Karpas-422 (cell line): ENCODE data around the gene BCKDHA. TPM values are rescaled to one million over a fixed set of nuclear protein-coding genes. Genes with fewer than 3 reads are reported as not detected.
"Not testable (repeated sequence)": the region's sequence is repeated elsewhere in the genome, so short reads cannot be mapped to it uniquely, and the experiment has no call there.

Experiments used
- DNase-seq: peaks from one replicate; pipeline ENCODE4 v3.0.0-alpha.2; 2015
- H2AFZ ChIP-seq: fragments of 200-600 bp; sonication (generic); 2 replicates; pipeline ENCODE4 v1.6.1; 2014; ENCODE audit warnings: antibody characterized with exemption, low read length, mixed read lengths
- H3K27ac ChIP-seq: fragments of 200-600 bp; sonication (generic); 2 replicates; pipeline ENCODE4 v1.5.1; 2014; ENCODE audit warnings: mild to moderate bottlenecking, low read length, moderate library complexity
- H3K27me3 ChIP-seq: fragments of 200-600 bp; sonication (generic); 2 replicates; pipeline ENCODE4 v1.6.1; 2014; ENCODE audit warnings: low read length, mixed read lengths
- H3K36me3 ChIP-seq: fragments of 200-600 bp; sonication (generic); 2 replicates; pipeline ENCODE4 v1.6.1; 2014; ENCODE audit warnings: low read length, mixed read lengths; ENCODE audit not compliant: insufficient read depth
- H3K4me1 ChIP-seq: fragments of 200-600 bp; sonication (generic); 2 replicates; pipeline ENCODE4 v1.6.1; 2014; ENCODE audit warnings: mild to moderate bottlenecking, low read length, mixed read lengths
- H3K4me2 ChIP-seq: fragments of 200-600 bp; sonication (generic); 2 replicates; pipeline ENCODE4 v1.6.1; 2014; ENCODE audit warnings: low read length, low read depth, mild to moderate bottlenecking; ENCODE audit not compliant: poor library complexity, severe bottlenecking
- H3K4me3 ChIP-seq: fragments of 200-600 bp; sonication (generic); 2 replicates; pipeline ENCODE4 v1.5.1; 2014; ENCODE audit warnings: mild to moderate bottlenecking, antibody characterized with exemption, low read length, mixed read lengths
- H3K79me2 ChIP-seq: fragments of 200-600 bp; sonication (generic); 2 replicates; pipeline ENCODE4 v1.6.1; 2014; ENCODE audit warnings: mild to moderate bottlenecking, low read length, mixed read lengths
- H3K9ac ChIP-seq: fragments of 200-600 bp; sonication (generic); 2 replicates; pipeline ENCODE4 v1.6.0; 2014; ENCODE audit warnings: low read length
- H3K9me2 ChIP-seq: fragments of 200-600 bp; sonication (generic), shearing (Covaris generic); replicated peaks from 2 replicates; pipeline ENCODE4 v1.6.0; 2014; ENCODE audit warnings: mild to moderate bottlenecking, low read length, moderate library complexity; ENCODE audit not compliant: insufficient read depth
- H3K9me3 ChIP-seq: fragments of 300-700, 200-600 bp; sonication (generic); 2 replicates; pipeline ENCODE4 v1.6.1; 2014; ENCODE audit warnings: low read length, mixed read lengths
- H4K20me1 ChIP-seq: fragments of 200-600 bp; sonication (generic); 2 replicates; pipeline ENCODE4 v1.6.1; 2014; ENCODE audit warnings: mild to moderate bottlenecking, antibody characterized with exemption, low read length, low read depth; ENCODE audit not compliant: insufficient read depth
- total RNA-seq: library from RNA; depleted of rRNA; stranded (reverse); fragments of >200 nt; shearing (Covaris generic); gene quantifications from 2 replicates; pipeline ENCODE4 v1.2.3, GENCODE V29; 2014; ENCODE audit warnings: low replicate concordance

The BCKDHA gene
- total RNA-seq, 1 experiment from 2014 or later: 116 TPM

GRCh38 chr19:41363753-41364523 is 33.7 kb upstream of the BCKDHA start, which contains the start of gene B9D2:
Gene B9D2, minus strand, starts transcription at chr19:41364149. Its CDS starts 630 bp downstream, at chr19:41363519.
- no peaks in the 10 kb centered on the region for H3K27me3 ChIP-seq
- no peaks in the 10 kb centered on the region for H4K20me1 ChIP-seq
- peak within 1 kb of the TSS; percentile 92 for H2AFZ ChIP-seq

DNA sequence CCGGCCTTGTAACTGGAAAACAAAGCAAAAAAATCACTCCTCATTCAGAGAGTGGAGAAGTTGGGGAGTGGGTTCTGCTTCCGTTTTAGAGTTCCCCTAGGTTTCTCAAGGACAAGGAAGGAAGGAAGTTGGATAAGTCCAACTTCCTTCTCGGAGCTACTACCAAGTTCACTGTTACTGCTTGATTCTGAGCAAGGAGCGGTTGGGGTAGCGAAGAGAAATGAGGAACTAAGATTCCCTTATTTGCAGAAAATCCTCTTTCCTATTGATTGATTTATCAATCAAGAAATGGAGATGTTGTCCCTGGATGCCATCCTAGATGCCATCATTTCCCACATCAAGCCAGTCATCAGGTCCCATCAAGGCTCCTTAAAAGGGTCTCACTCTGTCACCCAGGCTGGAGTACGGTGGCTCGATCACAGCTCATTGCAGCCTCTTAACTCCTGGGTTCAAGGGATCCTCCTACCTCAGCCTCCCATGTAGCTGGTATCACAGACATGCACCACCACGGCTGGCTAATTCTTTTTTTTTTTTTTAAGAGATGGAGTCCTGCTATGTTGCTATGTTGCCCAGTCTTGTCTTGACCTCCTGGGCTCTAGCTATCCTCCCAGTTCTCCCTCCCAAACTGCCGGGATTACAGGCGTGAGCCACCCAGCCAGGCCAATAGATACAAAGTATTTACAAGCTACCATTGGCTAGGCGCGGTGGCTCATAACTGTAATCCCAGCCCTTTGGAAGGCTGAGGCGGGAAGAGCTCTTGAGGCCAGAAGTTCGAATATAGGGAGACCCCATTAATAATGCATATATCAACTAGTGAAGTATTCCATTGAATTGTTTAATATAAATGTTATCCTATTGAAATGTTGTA is 32.9 kb upstream of the BCKDHA start:
- no peaks in the 10 kb centered on the region for H4K20me1 ChIP-seq
- H2AFZ ChIP-seq: peak overlapping the region; percentile 79
- peak overlapping the region; percentile 94 for H3K4me2 ChIP-seq
- no peaks in the 10 kb centered on the region for H3K36me3 ChIP-seq
- peak overlapping the region; percentile 89 for H3K27ac ChIP-seq
- H3K9me2 ChIP-seq: no peaks in the 10 kb centered on the region
- DNase-seq: peak; percentile 57
- no peaks in the 10 kb centered on the region for H3K27me3 ChIP-seq
- no peaks in the 10 kb centered on the region for H3K9me3 ChIP-seq
- H3K4me3 ChIP-seq: peak overlapping the region; percentile 92
- peaks cover 32% of the 10 kb centered on the region for H3K79me2 ChIP-seq
- H3K4me1 ChIP-seq: peaks cover 24% of the 10 kb centered on the region
- H3K9ac ChIP-seq: peak overlapping the region; percentile 90

More at GRCh38 chr19:41363753-41364523, 33.7 kb upstream of the BCKDHA start, which contains the start of gene B9D2:
- H3K27ac ChIP-seq: peak within 1 kb of the TSS; percentile 89
- H3K79me2 ChIP-seq: peaks cover 32% of the 10 kb centered on the region
- H3K9ac ChIP-seq: peak within 1 kb of the TSS; percentile 90
- peak within 1 kb of the TSS; percentile 94 for H3K4me2 ChIP-seq
- peak; percentile 99 for DNase-seq
- H3K4me1 ChIP-seq: peaks cover 24% of the 10 kb centered on the region
- peak within 1 kb of the TSS; percentile 92 for H3K4me3 ChIP-seq
- no peaks in the 10 kb centered on the region for H3K9me2 ChIP-seq
- H3K36me3 ChIP-seq: no peaks in the 10 kb centered on the region
- H3K9me3 ChIP-seq: no peaks in the 10 kb centered on the region

DNA sequence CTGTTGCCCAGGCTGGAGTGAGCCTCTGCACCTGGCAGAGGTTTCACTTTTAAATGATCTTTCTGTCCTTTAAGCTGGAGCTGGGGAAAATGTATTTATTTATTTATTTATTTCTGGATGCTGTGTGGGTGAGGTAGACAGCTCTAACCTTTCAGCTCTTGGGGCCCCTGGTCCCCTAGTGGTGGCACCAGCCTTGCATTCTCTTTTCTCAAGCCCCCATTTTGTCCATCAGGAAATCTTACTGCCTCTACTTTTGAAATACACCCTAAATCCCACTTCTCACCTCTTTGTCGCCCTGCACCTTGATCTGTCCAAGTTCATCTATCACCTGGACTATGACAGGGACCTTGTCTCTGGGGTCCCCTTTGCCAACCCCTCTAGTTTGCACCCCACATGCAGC is 31.5 kb upstream of the BCKDHA start:
- no peaks in the 10 kb centered on the region for H4K20me1 ChIP-seq
- no peaks in the 10 kb centered on the region for H3K9me2 ChIP-seq
- H3K9ac ChIP-seq: no peak overlapping the region
- no peaks in the 10 kb centered on the region for H3K27me3 ChIP-seq
- no peaks in the 10 kb centered on the region for H3K36me3 ChIP-seq
- H3K4me1 ChIP-seq: peaks cover 24% of the 10 kb centered on the region
- peaks cover 32% of the 10 kb centered on the region for H3K79me2 ChIP-seq
- DNase-seq: peak; percentile 64
- no peaks in the 10 kb centered on the region for H3K9me3 ChIP-seq
- no peak overlapping the region for H3K27ac ChIP-seq
- no peak overlapping the region for H2AFZ ChIP-seq
- no peak overlapping the region for H3K4me2 ChIP-seq
- no peak overlapping the region for H3K4me3 ChIP-seq

GRCh38 chr19:41367848-41368301 is 29.7 kb upstream of the BCKDHA start:
- Histone ChIP-seq H4K20me1 (no peaks in the 10 kb centered on the region), H3K4me1 (peaks cover 21% of the 10 kb centered on the region), H3K27ac (no peak overlapping the region), H3K79me2 (peaks cover 32% of the 10 kb centered on the region), H3K9ac (no peak overlapping the region), H3K27me3 (no peaks in the 10 kb centered on the region), H2AFZ (no peak overlapping the region), H3K4me2 (no peak overlapping the region), H3K9me2 (no peaks in the 10 kb centered on the region), H3K9me3 (no peaks in the 10 kb centered on the region), H3K36me3 (no peaks in the 10 kb centered on the region), H3K4me3 (no peak overlapping the region)
- DNase-seq: no peak

DNA sequence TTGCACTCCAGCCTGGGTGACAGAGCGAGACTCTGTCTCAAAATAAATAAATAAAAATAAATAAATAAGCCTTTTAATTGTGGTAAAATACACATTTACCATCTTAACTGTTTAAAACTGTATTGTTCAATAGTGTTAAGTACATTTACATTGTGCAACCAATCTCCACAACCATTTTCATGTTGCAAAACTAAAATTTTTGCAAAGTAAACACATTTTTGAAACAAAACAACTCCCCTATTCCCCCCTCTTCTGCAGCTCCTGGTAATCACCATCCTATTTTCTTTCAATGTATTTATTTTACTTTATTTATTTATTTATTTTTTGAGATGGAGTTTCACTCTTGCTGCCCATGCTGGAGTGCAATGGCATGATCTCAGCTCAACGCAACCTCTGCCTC is 27.8 kb upstream of the BCKDHA start:
- Histone ChIP-seq H3K9me3 (no peaks in the 10 kb centered on the region), H3K4me2 (no peak overlapping the region), H3K79me2 (peaks cover 20% of the 10 kb centered on the region), H3K36me3 (no peaks in the 10 kb centered on the region), H4K20me1 (no peaks in the 10 kb centered on the region), H3K27ac (no peak overlapping the region), H3K27me3 (no peaks in the 10 kb centered on the region), H3K9me2 (no peaks in the 10 kb centered on the region), H3K9ac (no peak overlapping the region), H2AFZ (no peak overlapping the region), H3K4me1 (peaks cover 9% of the 10 kb centered on the region), H3K4me3 (no peak overlapping the region)
- DNase-seq: no peak

GRCh38 chr19:41371119-41371518 is 26.5 kb upstream of the BCKDHA start:
- H3K9ac ChIP-seq, H3K27me3 ChIP-seq, H3K9me2 ChIP-seq, H4K20me1 ChIP-seq, H3K9me3 ChIP-seq, H3K4me3 ChIP-seq, DNase-seq, H3K4me2 ChIP-seq, H3K27ac ChIP-seq, H3K4me1 ChIP-seq, H2AFZ ChIP-seq, H3K36me3 ChIP-seq: not testable (repeated sequence)
- peaks cover 13% of the 10 kb centered on the region for H3K79me2 ChIP-seq

- Histone ChIP-seq H4K20me1 (no peaks in the 10 kb centered on the region), H3K79me2 (peaks cover 9% of the 10 kb centered on the region), H2AFZ (no peak overlapping the region), H3K36me3 (no peaks in the 10 kb centered on the region), H3K4me1 (peaks cover 6% of the 10 kb centered on the region; the same call in 1 of the 2 replicates), H3K27me3 (no peaks in the 10 kb centered on the region), H3K9me2 (no peaks in the 10 kb centered on the region), H3K27ac (no peak overlapping the region), H3K4me2 (no peak overlapping the region), H3K9me3 (no peaks in the 10 kb centered on the region), H3K9ac (no peak overlapping the region), H3K4me3 (no peak overlapping the region)
- DNase-seq: no peak
Measured at GRCh38 chr19:41371541-41371940, 26.1 kb upstream of the BCKDHA start.

DNA sequence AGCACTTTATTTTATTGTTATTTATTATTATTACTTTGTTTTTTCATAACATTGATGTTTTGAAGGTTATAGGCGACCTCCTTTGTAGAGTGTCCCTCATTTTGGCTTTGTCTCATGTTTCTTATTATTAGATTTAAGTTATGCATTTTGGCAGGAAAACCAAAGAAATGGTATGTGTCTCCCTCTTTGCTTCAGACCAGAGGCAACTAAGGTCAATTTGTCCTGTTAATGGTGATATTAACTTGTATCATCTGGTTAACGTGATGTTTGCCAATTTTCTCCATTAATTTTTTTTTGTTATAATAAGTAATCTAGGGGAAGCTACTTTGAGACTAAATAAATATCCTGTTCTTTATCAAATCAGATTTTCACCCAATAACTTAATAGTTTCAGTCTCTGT is 25.1 kb upstream of the BCKDHA start:
- H3K27ac ChIP-seq: no peak overlapping the region
- H3K4me2 ChIP-seq: no peak overlapping the region
- H2AFZ ChIP-seq: no peak overlapping the region
- no peak overlapping the region for H3K9ac ChIP-seq
- no peaks in the 10 kb centered on the region for H3K9me2 ChIP-seq
- no peaks in the 10 kb centered on the region for H4K20me1 ChIP-seq
- DNase-seq: no peak
- H3K9me3 ChIP-seq: no peaks in the 10 kb centered on the region
- no peaks in the 10 kb centered on the region for H3K36me3 ChIP-seq
- H3K79me2 ChIP-seq: peaks cover 4% of the 10 kb centered on the region; the same call in 1 of the 2 replicates
- no peak overlapping the region for H3K4me3 ChIP-seq
- no peaks in the 10 kb centered on the region for H3K27me3 ChIP-seq
- peaks cover 6% of the 10 kb centered on the region; the same call in 1 of the 2 replicates for H3K4me1 ChIP-seq
